ENCODE measurements around the gene POLE3.
"Not testable (repeated sequence)": the region's sequence is repeated elsewhere in the genome, so short reads cannot be mapped to it uniquely, and the experiment has no call there.

Gene POLE3

GRCh38 chr9:113401027-113401792, 9.3 kb downstream of the POLE3 start, which contains the start of gene ALAD:
Gene ALAD (minus strand): TSS chr9:113401284. CDS start chr9:113393559, 7,725 bp downstream.
- peak; percentile 99 to 100 for DNase-seq

- DNase-seq = no peak
Measured at GRCh38 chr9:113399646-113400200, 10.8 kb downstream of the POLE3 start.

GRCh38 chr9:113398796-113399195, 11.7 kb downstream of the POLE3 start:
- DNase-seq = no peak

GRCh38 chr9:113397203-113397631, 13.3 kb downstream of the POLE3 start:
- no peak for DNase-seq

- DNase-seq = no peak
Measured at GRCh38 chr9:113395000-113395861, 15.2 kb downstream of the POLE3 start.

GRCh38 chr9:113393281-113393680, 17.2 kb downstream of the POLE3 start:
- no peak for DNase-seq

- DNase-seq = no peak
Measured at GRCh38 chr9:113391917-113392316, 18.6 kb downstream of the POLE3 start.

GRCh38 chr9:113390192-113390960, 20.1 kb downstream of the POLE3 start:
- DNase-seq = no peak

GRCh38 chr9:113389451-113389850, 21.0 kb downstream of the POLE3 start:
- no peak for DNase-seq

- DNase-seq = no peak
Measured at GRCh38 chr9:113388833-113389232, 21.6 kb downstream of the POLE3 start.

- DNase-seq = no peak
Measured at GRCh38 chr9:113387560-113388230, 22.8 kb downstream of the POLE3 start.

- no peak for DNase-seq
Measured at GRCh38 chr9:113386571-113387393, 23.7 kb downstream of the POLE3 start.

GRCh38 chr9:113381909-113382411, 28.5 kb downstream of the POLE3 start:
- no peak for DNase-seq

GRCh38 chr9:113381441-113381840, 29.0 kb downstream of the POLE3 start:
- not testable (repeated sequence) for DNase-seq

- no peak for DNase-seq
Measured at GRCh38 chr9:113380869-113381378, 29.6 kb downstream of the POLE3 start.

GRCh38 chr9:113379829-113380210, 30.7 kb downstream of the POLE3 start:
- DNase-seq = not testable (repeated sequence)

- not testable (repeated sequence) for DNase-seq
Measured at GRCh38 chr9:113379094-113379828, 31.2 kb downstream of the POLE3 start.

GRCh38 chr9:113376634-113377567, 33.6 kb downstream of the POLE3 start, which contains the start of gene HDHD3:
Gene HDHD3 (minus strand): TSS chr9:113376986. CDS start chr9:113374354, 2,632 bp downstream.
- DNase-seq = peak; percentile 70 to 80

All from activated CD4-positive, alpha-beta T cell treated with anti-CD3 and anti-CD28 coated beads for 4 hours (primary cell).